ENCODE measurements around the gene COL27A1.
"Not testable (repeated sequence)": the region's sequence is repeated elsewhere in the genome, so short reads cannot be mapped to it uniquely, and the experiment has no call there.

COL27A1 gene

GRCh38 chr9:114185570-114186490 lies 30.5 kb downstream of the COL27A1 start:
- DNase-seq, result no peak

- no peak for DNase-seq
Observed at GRCh38 chr9:114186605-114187289, 31.4 kb downstream of the COL27A1 start.

- DNase-seq, result no peak
Observed at GRCh38 chr9:114187827-114188226, 32.5 kb downstream of the COL27A1 start.

GRCh38 chr9:114189823-114190562 lies 34.7 kb downstream of the COL27A1 start:
- DNase-seq, result no peak

GRCh38 chr9:114190563-114190905 lies 35.2 kb downstream of the COL27A1 start:
- no peak for DNase-seq

GRCh38 chr9:114191402-114191801 lies 36.1 kb downstream of the COL27A1 start:
- not testable (repeated sequence) for DNase-seq

- DNase-seq, result no peak
Observed at GRCh38 chr9:114192539-114192938, 37.2 kb downstream of the COL27A1 start.

GRCh38 chr9:114193090-114193489 lies 37.8 kb downstream of the COL27A1 start:
- DNase-seq, result no peak

- no peak for DNase-seq
Observed at GRCh38 chr9:114196117-114196516, 40.8 kb downstream of the COL27A1 start.

GRCh38 chr9:114196979-114197622 lies 41.8 kb downstream of the COL27A1 start:
- DNase-seq, result no peak

- no peak for DNase-seq
Observed at GRCh38 chr9:114198249-114199040, 43.1 kb downstream of the COL27A1 start.

- no peak for DNase-seq
Observed at GRCh38 chr9:114200721-114201300, 45.5 kb downstream of the COL27A1 start.

GRCh38 chr9:114202396-114202795 lies 47.1 kb downstream of the COL27A1 start:
- no peak for DNase-seq

GRCh38 chr9:114202849-114203248 lies 47.5 kb downstream of the COL27A1 start:
- DNase-seq, result no peak

- DNase-seq, result no peak
Observed at GRCh38 chr9:114203410-114204140, 48.2 kb downstream of the COL27A1 start.

GRCh38 chr9:114204265-114204664 lies 48.9 kb downstream of the COL27A1 start:
- no peak for DNase-seq

GRCh38 chr9:114205171-114206015 lies 50.1 kb downstream of the COL27A1 start:
- no peak for DNase-seq

- DNase-seq, result no peak
Observed at GRCh38 chr9:114206221-114206789, 51.0 kb downstream of the COL27A1 start.

GRCh38 chr9:114207034-114207810 lies 51.9 kb downstream of the COL27A1 start:
- DNase-seq, result no peak
